ENCODE measurements around the gene PA2G4.
A peak's percentile ranks its signal among the peaks of the same experiment; 100 is the strongest.

The PA2G4 gene

GRCh38 chr12:56101045-56101444 lies 3.3 kb upstream of the PA2G4 start:
- TF ChIP-seq, protein P1, sequence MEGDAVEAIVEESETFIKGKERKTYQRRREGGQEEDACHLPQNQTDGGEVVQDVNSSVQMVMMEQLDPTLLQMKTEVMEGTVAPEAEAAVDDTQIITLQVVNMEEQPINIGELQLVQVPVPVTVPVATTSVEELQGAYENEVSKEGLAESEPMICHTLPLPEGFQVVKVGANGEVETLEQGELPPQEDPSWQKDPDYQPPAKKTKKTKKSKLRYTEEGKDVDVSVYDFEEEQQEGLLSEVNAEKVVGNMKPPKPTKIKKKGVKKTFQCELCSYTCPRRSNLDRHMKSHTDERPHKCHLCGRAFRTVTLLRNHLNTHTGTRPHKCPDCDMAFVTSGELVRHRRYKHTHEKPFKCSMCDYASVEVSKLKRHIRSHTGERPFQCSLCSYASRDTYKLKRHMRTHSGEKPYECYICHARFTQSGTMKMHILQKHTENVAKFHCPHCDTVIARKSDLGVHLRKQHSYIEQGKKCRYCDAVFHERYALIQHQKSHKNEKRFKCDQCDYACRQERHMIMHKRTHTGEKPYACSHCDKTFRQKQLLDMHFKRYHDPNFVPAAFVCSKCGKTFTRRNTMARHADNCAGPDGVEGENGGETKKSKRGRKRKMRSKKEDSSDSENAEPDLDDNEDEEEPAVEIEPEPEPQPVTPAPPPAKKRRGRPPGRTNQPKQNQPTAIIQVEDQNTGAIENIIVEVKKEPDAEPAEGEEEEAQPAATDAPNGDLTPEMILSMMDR (IDR thresholded peaks at IDR 0.05; ENCODE audit: insufficient read depth, low read depth, low read length, missing control alignments): no peak
- no peak for DNase-seq (ENCODE audit: low read depth)
- no peak overlapping the region for H3K4me3 ChIP-seq (ENCODE audit: low read depth, low read length)

- TF ChIP-seq, protein P1 (IDR thresholded peaks at IDR 0.05; ENCODE audit: insufficient read depth, low read depth, low read length, missing control alignments): no peak
These were observed 1.7 kb upstream of the PA2G4 start for GRCh38 chr12:56102683-56103065.

GRCh38 chr12:56103066-56103711 lies 1.2 kb upstream of the PA2G4 start:
- TF ChIP-seq, protein P1 (IDR thresholded peaks at IDR 0.05; ENCODE audit: insufficient read depth, low read depth, low read length, missing control alignments): no peak
- no peak for DNase-seq (ENCODE audit: low read depth)
- H3K4me3 ChIP-seq (ENCODE audit: low read depth, low read length): peak overlapping the region; percentile 74

More at GRCh38 chr12:56102683-56103065, 1.7 kb upstream of the PA2G4 start:
- no peak for DNase-seq (ENCODE audit: low read depth)
- H3K4me3 ChIP-seq (ENCODE audit: low read depth, low read length): no peak overlapping the region

DNA sequence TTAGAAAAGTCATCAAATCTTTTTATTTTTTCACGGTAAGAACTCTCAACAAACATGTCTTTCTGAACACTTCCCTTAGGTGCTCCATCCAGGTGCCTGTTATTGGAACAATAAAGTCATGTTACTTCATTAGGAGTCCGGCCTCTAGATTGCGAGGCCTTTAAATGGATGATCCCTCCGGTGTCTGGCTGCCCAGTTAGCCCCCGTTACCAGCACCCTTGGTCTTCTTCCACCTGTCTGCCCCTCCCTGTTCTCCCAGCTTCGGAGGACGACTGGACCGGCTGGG lies 593 bp upstream of the PA2G4 start:
- no peak for DNase-seq (ENCODE audit: low read depth)
- H3K4me3 ChIP-seq (ENCODE audit: low read depth, low read length): peak overlapping the region; percentile 74
- TF ChIP-seq, protein P1 (IDR thresholded peaks at IDR 0.05; ENCODE audit: insufficient read depth, low read depth, low read length, missing control alignments): no peak

DNA sequence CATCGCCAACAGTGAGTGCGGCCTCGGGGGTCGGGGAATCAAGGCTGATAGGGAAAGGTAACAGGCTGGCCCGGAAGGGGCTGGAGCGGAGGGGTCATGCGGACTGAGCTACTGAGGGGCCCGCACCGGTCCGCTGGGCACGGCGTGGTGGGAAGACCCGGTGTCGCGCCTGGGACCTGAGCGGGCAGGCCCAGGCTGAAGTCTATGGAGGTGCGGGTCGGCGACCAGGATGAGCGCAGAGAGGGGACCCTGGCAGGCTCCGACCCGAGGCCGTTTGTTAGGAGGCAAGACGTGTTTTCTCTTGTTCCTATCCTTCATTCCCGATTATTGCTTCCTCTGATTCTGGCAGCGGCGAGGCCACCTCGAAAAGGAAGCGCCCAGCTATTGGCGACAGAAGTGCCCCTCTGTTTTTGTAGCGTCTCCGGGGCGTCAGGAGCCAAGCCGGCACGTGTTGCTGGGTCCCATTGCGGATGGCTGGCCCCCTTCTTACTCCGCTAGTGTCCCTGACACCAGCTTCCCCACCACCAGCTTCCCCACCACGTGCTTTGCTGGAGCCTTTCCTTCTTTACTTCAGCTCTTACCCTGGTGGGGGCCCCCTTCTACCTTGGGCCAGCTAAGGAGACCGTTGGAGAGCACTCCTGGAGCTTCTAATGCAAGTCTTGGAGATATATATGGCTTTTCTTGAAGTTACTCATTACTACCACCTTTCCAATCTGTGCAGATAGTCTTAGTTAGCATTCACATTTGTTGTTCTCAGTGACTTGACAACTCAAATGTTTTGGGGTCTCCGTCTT lies 653 bp downstream of the PA2G4 start:
- H3K4me3 ChIP-seq (ENCODE audit: low read depth, low read length): peak overlapping the region; percentile 74
- peak; percentile 46 for DNase-seq (ENCODE audit: low read depth)

GRCh38 chr12:56105609-56105902 lies 1.2 kb downstream of the PA2G4 start:
- DNase-seq (ENCODE audit: low read depth): no peak
- peak overlapping the region; percentile 74 for H3K4me3 ChIP-seq (ENCODE audit: low read depth, low read length)
- TF ChIP-seq, protein P1 (IDR thresholded peaks at IDR 0.05; ENCODE audit: insufficient read depth, low read depth, low read length, missing control alignments): no peak

More for the DNA sequence above, 653 bp downstream of the PA2G4 start:
- TF ChIP-seq, protein P1 (IDR thresholded peaks at IDR 0.05; ENCODE audit: insufficient read depth, low read depth, low read length, missing control alignments): no peak

GRCh38 chr12:56107242-56107641 lies 2.9 kb downstream of the PA2G4 start:
- DNase-seq (ENCODE audit: low read depth): no peak
- TF ChIP-seq, protein P1 (IDR thresholded peaks at IDR 0.05; ENCODE audit: insufficient read depth, low read depth, low read length, missing control alignments): no peak
- no peak overlapping the region for H3K4me3 ChIP-seq (ENCODE audit: low read depth, low read length)
